GM04503 (cell line): ENCODE data around the gene GRIN2D.

Experiments
- DNase-seq: peaks from one replicate; pipeline ENCODE4 v3.0.0-alpha.2; 2012; ENCODE audit warnings: low read depth

The GRIN2D gene

GRCh38 chr19:48442116-48443035, 48.9 kb downstream of the GRIN2D start:
- no peak for DNase-seq

- no peak for DNase-seq
Measured at GRCh38 chr19:48443256-48443655, 49.8 kb downstream of the GRIN2D start.
